HCT116 (cell line): ENCODE results near the gene PRPF40B.

Experiments used
- CTCF ChIP-seq, 3 experiments: fragments of 200-600 bp in 1 of 3; sonication (generic) in 1 of 3; IDR thresholded peaks in 2 of 3; conservative IDR thresholded peaks in 1 of 3; 2 replicates each; pipeline ENCODE4 v1.5.1; 2012 to 2017; ENCODE audit warnings: low read depth in 2 of 3, low read length in 2 of 3, antibody characterized with exemption in 1 of 3, borderline replicate concordance in 1 of 3, control low read depth in 1 of 3, mild to moderate bottlenecking in 1 of 3, mixed read lengths in 1 of 3, mixed run types in 1 of 3, moderate library complexity in 1 of 3; ENCODE audit not compliant: insufficient read depth in 1 of 3
- EZH2 ChIP-seq: fragments of 200-600 bp; sonication (generic); IDR thresholded peaks from 2 replicates; pipeline ENCODE4 v1.6.1; 2017; ENCODE audit warnings: antibody characterized with exemption, mixed run types
- POLR2A ChIP-seq: IDR thresholded peaks from 2 replicates; pipeline ENCODE4 v1.7.0; 2011; ENCODE audit warnings: borderline replicate concordance; ENCODE audit not compliant: insufficient read depth, insufficient read length; ENCODE audit errors: extremely low read depth
- POLR2AphosphoS5 ChIP-seq: IDR thresholded peaks from 2 replicates; pipeline ENCODE4 v1.6.1; 2011; ENCODE audit warnings: mild to moderate bottlenecking, low read depth, low read length, moderate library complexity
- RAD21 ChIP-seq: IDR thresholded peaks from 2 replicates; pipeline ENCODE4 v1.6.1; 2012; ENCODE audit warnings: low read depth, mild to moderate bottlenecking
- TCF7L2 ChIP-seq: IDR thresholded peaks from 2 replicates; pipeline ENCODE4 v1.7.0; 2011; ENCODE audit warnings: borderline replicate concordance, inconsistent platforms; ENCODE audit not compliant: insufficient read depth, insufficient read length; ENCODE audit errors: extremely low read depth

- TF ChIP-seq EZH2 (no peak), POLR2A (no peak), RAD21 (no peak), CTCF (IDR thresholded peaks at IDR 0.05 in 2 of 3, conservative IDR thresholded peaks at IDR 0.05 in 1 of 3; ENCODE audit: borderline replicate concordance in 1 of 3, insufficient read depth in 1 of 3, low read depth in 2 of 3, low read length in 2 of 3) (no peak), POLR2AphosphoS5 (no peak), TCF7L2 (no peak)
These were observed 40.5 kb upstream of the PRPF40B start for GRCh38 chr12:49582850-49583249.
